CD4-positive, alpha-beta T cell treated with Interleukin-1 beta for 1 hour (primary cell): Measurements from ENCODE around the gene RNF213.

Experiments
- DNase-seq, 2 donors: peaks; one replicate each; pipeline ENCODE4 v3.0.0-alpha.2; 2020 to 2022

The RNF213 gene

GRCh38 chr17:80260791-80261158 lies at the start of gene RNF213:
Gene RNF213, plus strand, starts transcription at chr17:80260852. Its CDS starts 2,830 bp downstream, at chr17:80263682.
- peak; percentile 59 to 67 for DNase-seq

- DNase-seq = no peak
Observed at GRCh38 chr17:80212109-80212508, 48.5 kb upstream of the RNF213 start.

- no peak for DNase-seq
Observed at GRCh38 chr17:80212511-80212910, 48.1 kb upstream of the RNF213 start.

- peak in 1 of 2 donors; percentile 52 for DNase-seq
Observed at GRCh38 chr17:80212962-80213642, 47.5 kb upstream of the RNF213 start.

- DNase-seq = no peak
Observed at GRCh38 chr17:80213643-80213975, 47.0 kb upstream of the RNF213 start.

GRCh38 chr17:80214012-80214877 lies 46.4 kb upstream of the RNF213 start:
- no peak for DNase-seq

- no peak for DNase-seq
Observed at GRCh38 chr17:80214878-80215210, 45.8 kb upstream of the RNF213 start.

- no peak for DNase-seq
Observed at GRCh38 chr17:80216473-80217456, 43.9 kb upstream of the RNF213 start.

GRCh38 chr17:80217703-80218362 lies 42.8 kb upstream of the RNF213 start:
- DNase-seq = no peak

GRCh38 chr17:80218391-80218790 lies 42.3 kb upstream of the RNF213 start:
- no peak for DNase-seq

GRCh38 chr17:80219013-80219762 lies 41.5 kb upstream of the RNF213 start:
- DNase-seq = peak; percentile 90 to 91

- no peak for DNase-seq
Observed at GRCh38 chr17:80219763-80220053, 40.9 kb upstream of the RNF213 start.

- peak; percentile 55 to 60 for DNase-seq
Observed at GRCh38 chr17:80220054-80220735, 40.5 kb upstream of the RNF213 start, which contains the start of the genes SGSH and SLC26A11. Gene SGSH, minus strand, starts transcription at chr17:80220333. Its CDS starts 20 bp downstream, at chr17:80220313. Gene SLC26A11, plus strand, starts transcription at chr17:80220427. Its CDS starts 1,134 bp downstream, at chr17:80221561.

GRCh38 chr17:80220736-80221215 lies 39.9 kb upstream of the RNF213 start:
- DNase-seq = peak; percentile 4 to 10

GRCh38 chr17:80221351-80222105 lies 39.1 kb upstream of the RNF213 start:
- DNase-seq = no peak

- no peak for DNase-seq
Observed at GRCh38 chr17:80222376-80223141, 38.1 kb upstream of the RNF213 start.

- no peak for DNase-seq
Observed at GRCh38 chr17:80223142-80223815, 37.4 kb upstream of the RNF213 start.

GRCh38 chr17:80223838-80224497 lies 36.7 kb upstream of the RNF213 start:
- no peak for DNase-seq
